Loucy (cell line): ENCODE data around the gene C16orf54.
A peak's percentile ranks its signal among the peaks of the same experiment; 100 is the strongest.
"Not testable (repeated sequence)": the region's sequence is repeated elsewhere in the genome, so short reads cannot be mapped to it uniquely, and the experiment has no call there.

Source experiments
- H2AFZ ChIP-seq: fragments of 200-600 bp; sonication (generic); 2 replicates; pipeline ENCODE4 v1.6.0; 2016; ENCODE audit warnings: antibody characterized with exemption, mild to moderate bottlenecking, low read length, moderate library complexity
- H3F3A ChIP-seq: fragments of 200-600 bp; 2 replicates; pipeline ENCODE4 v1.6.0; 2016; ENCODE audit warnings: antibody characterized with exemption, low read depth, mild to moderate bottlenecking
- H3K27me3 ChIP-seq: fragments of 200-600 bp; sonication (generic); 2 replicates; pipeline ENCODE4 v1.6.1; 2014; ENCODE audit warnings: low read length, mild to moderate bottlenecking; ENCODE audit not compliant: insufficient read depth, poor library complexity, severe bottlenecking
- H3K36me3 ChIP-seq: fragments of 200-600 bp; sonication (generic); 2 replicates; pipeline ENCODE4 v1.6.1; 2016; ENCODE audit warnings: low read length; ENCODE audit not compliant: insufficient read depth
- H3K4me1 ChIP-seq: fragments of 200-600 bp; sonication (generic); 2 replicates; pipeline ENCODE4 v1.5.1; 2014; ENCODE audit warnings: low read length, mild to moderate bottlenecking; ENCODE audit not compliant: insufficient read depth, poor library complexity, severe bottlenecking
- H3K4me2 ChIP-seq: fragments of 200-600 bp; sonication (generic); 2 replicates; pipeline ENCODE4 v1.6.0; 2014; ENCODE audit warnings: antibody characterized with exemption, low read length, low read depth, mild to moderate bottlenecking; ENCODE audit not compliant: poor library complexity, severe bottlenecking
- H3K4me3 ChIP-seq: fragments of 200-600 bp; sonication (generic); 2 replicates; pipeline ENCODE4 v1.5.1; 2014; ENCODE audit warnings: low read length, mild to moderate bottlenecking, mixed read lengths; ENCODE audit not compliant: poor library complexity, severe bottlenecking
- H3K79me2 ChIP-seq: fragments of 200-600 bp; sonication (generic); 2 replicates; pipeline ENCODE4 v1.6.1; 2014; ENCODE audit warnings: low read length; ENCODE audit not compliant: insufficient read depth
- H3K9ac ChIP-seq: fragments of 200-600 bp; sonication (generic); 2 replicates; pipeline ENCODE4 v1.6.0; 2014; ENCODE audit warnings: mild to moderate bottlenecking, low read depth, low read length, moderate library complexity; ENCODE audit not compliant: poor library complexity, severe bottlenecking
- H3K9me2 ChIP-seq: fragments of 200-600 bp; sonication (generic); replicated peaks from 2 replicates; pipeline ENCODE4 v1.6.1; 2016; ENCODE audit warnings: low read depth, low read length, mixed read lengths
- H3K9me3 ChIP-seq: fragments of 200-600 bp; sonication (generic); 2 replicates; pipeline ENCODE4 v1.6.1; 2014; ENCODE audit warnings: mild to moderate bottlenecking, antibody characterized with exemption, low read length, low read depth; ENCODE audit not compliant: insufficient read depth
- H4K20me1 ChIP-seq: fragments of 200-600 bp; sonication (generic); 2 replicates; pipeline ENCODE4 v1.6.0; 2014; ENCODE audit warnings: antibody characterized with exemption, low read length, mild to moderate bottlenecking; ENCODE audit not compliant: insufficient read depth, poor library complexity, severe bottlenecking
- EZH2phosphoT487 ChIP-seq: fragments of 200-600 bp; IDR thresholded peaks from 2 replicates; pipeline ENCODE4 v1.6.1; 2018; ENCODE audit warnings: antibody characterized with exemption, mild to moderate bottlenecking, moderate library complexity, borderline replicate concordance
- TF ChIP-seq, protein P1 (sequence below): fragments of 200-600 bp; sonication (generic); conservative IDR thresholded peaks from 2 replicates; pipeline ENCODE4 v1.5.1; 2014; ENCODE audit warnings: mild to moderate bottlenecking, antibody characterized with exemption, low read length

C16orf54 gene

GRCh38 chr16:29747947-29748759 lies 2.4 kb upstream of the C16orf54 start:
- peaks cover 44% of the 10 kb centered on the region for H3K4me1 ChIP-seq
- H3F3A ChIP-seq = no peaks in the 10 kb centered on the region
- TF ChIP-seq EZH2phosphoT487 = no peak
- TF ChIP-seq, protein P1, sequence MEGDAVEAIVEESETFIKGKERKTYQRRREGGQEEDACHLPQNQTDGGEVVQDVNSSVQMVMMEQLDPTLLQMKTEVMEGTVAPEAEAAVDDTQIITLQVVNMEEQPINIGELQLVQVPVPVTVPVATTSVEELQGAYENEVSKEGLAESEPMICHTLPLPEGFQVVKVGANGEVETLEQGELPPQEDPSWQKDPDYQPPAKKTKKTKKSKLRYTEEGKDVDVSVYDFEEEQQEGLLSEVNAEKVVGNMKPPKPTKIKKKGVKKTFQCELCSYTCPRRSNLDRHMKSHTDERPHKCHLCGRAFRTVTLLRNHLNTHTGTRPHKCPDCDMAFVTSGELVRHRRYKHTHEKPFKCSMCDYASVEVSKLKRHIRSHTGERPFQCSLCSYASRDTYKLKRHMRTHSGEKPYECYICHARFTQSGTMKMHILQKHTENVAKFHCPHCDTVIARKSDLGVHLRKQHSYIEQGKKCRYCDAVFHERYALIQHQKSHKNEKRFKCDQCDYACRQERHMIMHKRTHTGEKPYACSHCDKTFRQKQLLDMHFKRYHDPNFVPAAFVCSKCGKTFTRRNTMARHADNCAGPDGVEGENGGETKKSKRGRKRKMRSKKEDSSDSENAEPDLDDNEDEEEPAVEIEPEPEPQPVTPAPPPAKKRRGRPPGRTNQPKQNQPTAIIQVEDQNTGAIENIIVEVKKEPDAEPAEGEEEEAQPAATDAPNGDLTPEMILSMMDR = no peak
- H3K9ac ChIP-seq = no peak overlapping the region
- H3K27me3 ChIP-seq = no peaks in the 10 kb centered on the region
- H3K9me3 ChIP-seq = no peaks in the 10 kb centered on the region
- no peak overlapping the region for H3K4me2 ChIP-seq
- H3K79me2 ChIP-seq = peaks cover 26% of the 10 kb centered on the region
- no peak overlapping the region for H3K4me3 ChIP-seq
- H3K36me3 ChIP-seq = no peaks in the 10 kb centered on the region
- no peaks in the 10 kb centered on the region for H3K9me2 ChIP-seq
- H2AFZ ChIP-seq = no peak overlapping the region
- no peaks in the 10 kb centered on the region for H4K20me1 ChIP-seq

DNA sequence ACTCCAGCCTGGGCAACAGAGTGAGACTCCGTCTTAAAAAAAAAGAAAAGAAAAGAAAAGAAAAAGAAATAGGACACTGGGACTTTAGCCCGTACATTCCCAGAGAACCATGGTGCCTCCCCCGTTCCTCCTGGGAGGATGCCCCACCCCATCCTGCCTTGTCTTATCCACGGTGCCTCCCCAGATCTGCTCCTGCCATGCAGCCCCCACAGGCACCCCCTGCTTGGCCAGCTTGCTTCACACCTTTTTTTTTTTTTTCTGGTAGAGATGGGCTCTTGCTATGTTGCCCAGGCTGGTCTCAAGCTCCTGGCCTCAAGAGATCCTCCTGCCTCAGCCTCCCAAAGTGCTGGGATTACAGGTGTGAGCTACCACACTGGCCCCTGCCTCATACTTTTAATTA lies 728 bp upstream of the C16orf54 start:
- not testable (repeated sequence) for H3K9me3 ChIP-seq, H3K36me3 ChIP-seq, H2AFZ ChIP-seq, H3F3A ChIP-seq, H4K20me1 ChIP-seq, H3K27me3 ChIP-seq, H3K9me2 ChIP-seq
- Histone ChIP-seq H3K4me1 (peaks cover 44% of the 10 kb centered on the region), H3K9ac (peak overlapping the region; percentile 87), H3K79me2 (peaks cover 35% of the 10 kb centered on the region), H3K4me3 (peak overlapping the region; percentile 82), H3K4me2 (peak overlapping the region; percentile 91)

DNA sequence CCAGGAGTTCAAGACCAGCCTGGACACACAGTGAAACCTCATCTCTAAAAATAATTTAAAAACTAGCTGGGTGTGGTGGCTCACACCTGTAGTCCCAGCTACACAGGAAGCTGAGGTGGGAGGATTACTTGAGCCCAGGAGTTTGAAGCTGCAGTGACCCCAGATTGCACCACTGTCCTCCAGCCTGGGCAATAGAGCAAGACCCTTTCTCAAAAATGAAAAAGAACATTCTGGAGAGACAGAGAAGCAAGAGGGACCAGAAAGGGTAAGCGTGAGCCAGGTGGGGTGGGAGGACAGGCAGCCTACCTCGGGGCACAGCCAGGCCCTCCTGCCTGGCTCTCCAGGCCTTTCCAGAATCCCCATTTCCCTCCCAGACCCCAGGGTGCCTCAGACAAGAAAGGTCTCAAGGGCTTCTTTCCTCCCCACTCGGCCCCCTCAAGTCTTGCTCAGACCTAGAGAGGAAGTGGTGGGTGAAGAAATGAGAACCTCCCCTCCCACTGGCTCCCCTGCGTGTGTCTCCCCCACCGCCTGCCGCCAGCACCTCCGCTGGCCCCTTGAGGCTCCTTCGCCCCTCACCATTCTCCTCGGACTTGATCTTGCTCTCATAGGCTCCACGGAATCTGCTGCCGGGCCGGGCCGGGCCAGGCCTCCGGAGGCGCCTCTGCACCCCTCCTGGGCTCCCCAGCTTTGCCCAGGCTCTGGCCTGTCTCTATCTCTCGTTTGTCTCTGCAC lies 503 bp downstream of the C16orf54 start:
- peak overlapping the region; percentile 82 for H3K4me3 ChIP-seq
- no peaks in the 10 kb centered on the region for H3F3A ChIP-seq
- peaks cover 35% of the 10 kb centered on the region for H3K79me2 ChIP-seq
- TF ChIP-seq, protein P1 = no peak
- no peaks in the 10 kb centered on the region for H3K27me3 ChIP-seq
- H3K4me2 ChIP-seq = peak overlapping the region; percentile 91
- H3K9ac ChIP-seq = peak overlapping the region; percentile 87
- no peaks in the 10 kb centered on the region for H3K9me3 ChIP-seq
- peak overlapping the region; percentile 3; the same call in 1 of the 2 replicates for H2AFZ ChIP-seq
- H3K9me2 ChIP-seq = no peaks in the 10 kb centered on the region
- H3K4me1 ChIP-seq = peaks cover 51% of the 10 kb centered on the region
- no peaks in the 10 kb centered on the region for H3K36me3 ChIP-seq
- no peaks in the 10 kb centered on the region for H4K20me1 ChIP-seq
